IMR-90 (cell line): ENCODE measurements around the gene SURF4. TPM values are rescaled to one million over a fixed set of nuclear protein-coding genes. Genes with fewer than 3 reads are reported as not detected.

Experiments
- ATAC-seq: fragments of 200-7000 bp; cut with Tn5 transposase; 2 replicates; pipeline ENCODE4 v1.9.1; 2020; ENCODE audit warnings: low read depth, mild to moderate bottlenecking, moderate library complexity
- BruUV-seq: library from RNA; stranded (reverse); fragments of 400-500 nt; replicated peaks from 2 replicates; lab custom pipeline; 2021; lab: Mats Ljungman, UMichigan
- CTCF ChIA-PET: fragments of 300-600 bp; formaldehyde crosslinking; extraction: SDS; loops from one replicate; lab custom pipeline; 2021; ENCODE audit warnings: antibody characterized with exemption; lab: Yijun Ruan, JAX
- POLR2A ChIA-PET: fragments of 300-600 bp; sonication (Branson Sonifier 250); formaldehyde crosslinking; loops from one replicate; lab custom pipeline; 2022; ENCODE audit warnings: antibody characterized with exemption; ENCODE audit not compliant: unreplicated experiment; lab: Charles Lee
- DNase-seq: peaks from one replicate; pipeline ENCODE4 v3.0.0; 2013
- H2AFZ ChIP-seq: replicated peaks from 2 replicates; pipeline ENCODE3; 2013; ENCODE audit warnings: low read length, mild to moderate bottlenecking; ENCODE audit not compliant: poor library complexity
- H2AK5ac ChIP-seq: 2 replicates; pipeline ENCODE4 v1.6.1; 2013; ENCODE audit warnings: low read depth, low read length, inconsistent platforms
- H2AK9ac ChIP-seq: replicated peaks from 2 replicates; pipeline ENCODE3; 2013; ENCODE audit warnings: mild to moderate bottlenecking, low read depth, low read length, moderate library complexity; ENCODE audit not compliant: poor library complexity
- H2BK120ac ChIP-seq: 2 replicates; pipeline ENCODE4 v1.6.1; 2013; ENCODE audit warnings: low read depth, low read length, inconsistent platforms
- H2BK15ac ChIP-seq: 3 replicates; pipeline ENCODE4 v1.6.1; 2013; ENCODE audit warnings: low read depth, low read length, inconsistent platforms
- H2BK20ac ChIP-seq: 2 replicates; pipeline ENCODE4 v1.6.1; 2013; ENCODE audit warnings: low read depth, mild to moderate bottlenecking, inconsistent platforms, low read length, moderate library complexity
- H2BK5ac ChIP-seq: 2 replicates; pipeline ENCODE4 v1.6.1; 2013; ENCODE audit warnings: mild to moderate bottlenecking, low read depth, low read length, inconsistent platforms; ENCODE audit not compliant: poor library complexity, severe bottlenecking
- H3K14ac ChIP-seq: replicated peaks from 2 replicates; pipeline ENCODE4 v1.6.1; 2013; ENCODE audit warnings: low read depth, low read length, inconsistent platforms
- H3K18ac ChIP-seq: 2 replicates; pipeline ENCODE4 v1.6.1; 2013; ENCODE audit warnings: low read depth, low read length, control low read depth
- H3K23ac ChIP-seq: 2 replicates; pipeline ENCODE4 v1.6.1; 2013; ENCODE audit warnings: low read depth, low read length, inconsistent platforms
- H3K27ac ChIP-seq: 2 replicates; pipeline ENCODE4 v1.5.1; 2013; ENCODE audit warnings: mild to moderate bottlenecking, control low read depth, low read length; ENCODE audit not compliant: insufficient read depth
- H3K27me3 ChIP-seq: 2 replicates; pipeline ENCODE4 v1.6.1; 2013; ENCODE audit warnings: low read length; ENCODE audit not compliant: control insufficient read depth, insufficient read depth
- H3K36me3 ChIP-seq: 2 replicates; pipeline ENCODE4 v1.6.1; 2013; ENCODE audit warnings: low read length, mixed read lengths; ENCODE audit not compliant: control insufficient read depth, insufficient read depth
- H3K4ac ChIP-seq: 2 replicates; pipeline ENCODE4 v1.6.1; 2013; ENCODE audit warnings: low read depth, low read length, inconsistent platforms
- H3K4me1 ChIP-seq: 2 replicates; pipeline ENCODE4 v1.6.1; 2013; ENCODE audit warnings: low read length, mixed read lengths; ENCODE audit not compliant: control insufficient read depth, insufficient read depth
- H3K4me2 ChIP-seq: 2 replicates; pipeline ENCODE4 v1.6.1; 2013; ENCODE audit warnings: low read depth, mild to moderate bottlenecking, control low read depth, low read length, moderate library complexity
- H3K4me3 ChIP-seq: 2 replicates; pipeline ENCODE4 v1.5.1; 2013; ENCODE audit warnings: low read depth, mild to moderate bottlenecking, control low read depth, low read length, moderate library complexity; ENCODE audit not compliant: insufficient read depth
- H3K56ac ChIP-seq: 2 replicates; pipeline ENCODE4 v1.6.1; 2013; ENCODE audit warnings: low read length, inconsistent platforms; ENCODE audit not compliant: insufficient read depth; ENCODE audit errors: extremely low read depth
- H3K79me1 ChIP-seq, 2 experiments: 2 replicates each; pipeline ENCODE4 v1.6.1; 2013; ENCODE audit warnings: low read length in 2 of 2, inconsistent platforms in 1 of 2, low read depth in 1 of 2
- H3K9ac ChIP-seq: 2 replicates; pipeline ENCODE4 v1.6.1; 2013; ENCODE audit warnings: low read depth, low read length, control low read depth
- H3K9me1 ChIP-seq: 2 replicates; pipeline ENCODE4 v1.6.1; 2013; ENCODE audit warnings: low read length, inconsistent platforms; ENCODE audit not compliant: insufficient read depth
- H3K9me3 ChIP-seq: 2 replicates; pipeline ENCODE4 v1.6.1; 2013; ENCODE audit warnings: low read length; ENCODE audit not compliant: control insufficient read depth, insufficient read depth
- H4K20me1 ChIP-seq: 2 replicates; pipeline ENCODE4 v1.6.1; 2013; ENCODE audit warnings: low read length, inconsistent platforms; ENCODE audit not compliant: insufficient read depth
- H4K5ac ChIP-seq: 2 replicates; pipeline ENCODE4 v1.6.1; 2013; ENCODE audit warnings: mild to moderate bottlenecking, low read depth, low read length, control low read depth
- H4K8ac ChIP-seq, 2 experiments: 2 replicates each; pipeline ENCODE4 v1.6.1; 2013; ENCODE audit warnings: low read depth in 2 of 2, low read length in 2 of 2, control low read depth in 1 of 2, inconsistent platforms in 1 of 2
- H4K91ac ChIP-seq: 2 replicates; pipeline ENCODE4 v1.6.1; 2013; ENCODE audit warnings: low read depth, low read length, inconsistent platforms; ENCODE audit not compliant: insufficient read depth
- CEBPB ChIP-seq: IDR thresholded peaks from 2 replicates; pipeline ENCODE4 v1.6.1; 2012; ENCODE audit warnings: low read depth, low read length, improper control_type of control experiment
- ELK1 ChIP-seq: fragments of 150-350 bp; IDR thresholded peaks from 2 replicates; pipeline ENCODE4 v1.6.1; 2016; ENCODE audit warnings: low read depth, mild to moderate bottlenecking, low read length, moderate library complexity, borderline replicate concordance
- WGBS, 2 experiments: methylation state at CpG; one replicate each; pipeline versions ENCODE4 v1.1.5 to v1.1.7; 2013; ENCODE audit warnings: missing lambda C conversion rate in 2 of 2; ENCODE audit not compliant: insufficient read length in 1 of 2; ENCODE audit errors: extremely low coverage in 2 of 2; 5-methylcytosine and 5-hydroxymethylcytosine counted together
- dilution Hi-C: fragments of 300-500 bp; cut with HindIII; formaldehyde crosslinking; loops from one replicate; pipeline ENCODE4 v1.14.3; 2018; ENCODE audit warnings: low sequenced_read_pairs; ENCODE audit not compliant: unreplicated experiment
- in situ Hi-C: fragments of 300-500 bp; cut with MboI; formaldehyde crosslinking; loops from 3 replicates; pipeline ENCODE4 v1.14.3; 2019; ENCODE audit warnings: low sequenced_read_pairs, inconsistent platforms, mixed read lengths
- intact Hi-C: fragments of 100-400 bp; cut with micrococcal nuclease; formaldehyde crosslinking; loops from 2 replicates; pipeline ENCODE4 v1.10.0; 2022
- polyA plus RNA-seq, 3 experiments: library from polyadenylated mRNA; depleted of rRNA; stranded (reverse); fragments of >200 nt; gene quantifications; 2 replicates each; pipeline ENCODE4 v1.2.3, GENCODE V29; 2012; ENCODE audit warnings: low replicate concordance in 1 of 3
- total RNA-seq: library from RNA; depleted of rRNA; stranded (reverse); fragments of >200 nt; gene quantifications from 2 replicates; pipeline ENCODE4 v1.2.3, GENCODE V29; 2012

Gene SURF4
- total and polyA plus RNA-seq, 2 of the 4 experiments (the other 2 are of a cell fraction): 307 to 532 TPM

- 87% methylated on average over 5 of the region's 15 CpGs; no CpG with 5 or more reads in 1 of the 2 experiments for WGBS, 2 experiments
- Histone ChIP-seq H3K23ac (no peak overlapping the region), H3K79me1 (peaks cover 38 to 86% of the 10 kb centered on the region in 2 experiments), H3K9me3 (no peaks in the 10 kb centered on the region), H4K8ac (no peak overlapping the region), H3K27me3 (no peaks in the 10 kb centered on the region), H2BK5ac (no peak overlapping the region), H4K20me1 (peaks cover 85% of the 10 kb centered on the region), H2BK20ac (no peak overlapping the region), H3K36me3 (peaks cover 71% of the 10 kb centered on the region), H2AFZ (peak overlapping the region; percentile 19), H4K91ac (no peak overlapping the region), H4K5ac (no peak overlapping the region), H3K4me1 (peaks cover 4% of the 10 kb centered on the region; the same call in 1 of the 2 replicates), H2BK15ac (no peak overlapping the region), H3K4me3 (no peak overlapping the region), H2AK9ac (no peak overlapping the region), H3K9ac (no peak overlapping the region), H3K4me2 (no peak overlapping the region), H2BK120ac (no peak overlapping the region), H2AK5ac (no peak overlapping the region), H3K4ac (no peak overlapping the region), H3K18ac (no peak overlapping the region), H3K27ac (no peak overlapping the region), H3K56ac (no peak overlapping the region), H3K9me1 (peaks cover 4% of the 10 kb centered on the region), H3K14ac (no peak overlapping the region)
- CTCF ChIA-PET: interaction anchor here (0.9 kb wide), 1 partner anchor 1416 kb away, joined by 3 read pairs; no protein-coding TSS in a partner anchor
- intact Hi-C loops (no loop called here), in situ Hi-C loops (no loop called here), dilution Hi-C loops (no loop called here)
- ATAC-seq (no peak), DNase-seq (no peak)
- no peak for TF ChIP-seq ELK1
- peak; percentile 22; the same call in 1 of the 2 replicates for TF ChIP-seq CEBPB
- BruUV-seq: TSS peak; percentile 82
- POLR2A ChIA-PET: no interaction called here
Measured at GRCh38 chr9:133362359-133363044, 13.4 kb downstream of the SURF4 start.
